Measurements from ENCODE around the gene BCAN. TPM values are rescaled to one million over a fixed set of nuclear protein-coding genes. Genes with fewer than 3 reads are reported as not detected.
"Not testable (repeated sequence)": the region's sequence is repeated elsewhere in the genome, so short reads cannot be mapped to it uniquely, and the experiment has no call there.

BCAN gene
- total RNA-seq, 4 donors from 2014 or later, result 0.45 to 1.0 (median 0.99) TPM; not detected in 1

DNA sequence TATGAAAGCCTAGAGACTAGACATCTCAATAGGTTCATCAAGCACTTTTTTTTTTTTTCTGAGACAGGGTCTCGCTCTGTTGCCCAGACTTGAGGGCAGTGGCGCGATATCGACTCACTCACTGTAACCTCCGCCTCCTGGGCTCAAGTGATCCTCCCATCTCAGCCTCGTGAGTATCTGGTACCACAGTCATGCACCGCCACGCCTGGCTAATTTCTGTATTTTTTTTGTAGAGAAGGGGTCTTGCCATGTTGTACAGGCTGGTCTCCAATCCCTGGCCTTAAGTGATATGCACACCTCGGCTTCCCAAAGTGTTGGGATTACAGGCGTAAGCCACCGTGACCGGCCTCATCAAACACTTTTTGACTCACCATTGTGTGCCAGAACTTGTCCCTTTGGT lies 40.0 kb upstream of the BCAN start:
- no peak for TF ChIP-seq POLR2AphosphoS5 (IDR thresholded peaks at IDR 0.05)
- TF ChIP-seq, protein P1, sequence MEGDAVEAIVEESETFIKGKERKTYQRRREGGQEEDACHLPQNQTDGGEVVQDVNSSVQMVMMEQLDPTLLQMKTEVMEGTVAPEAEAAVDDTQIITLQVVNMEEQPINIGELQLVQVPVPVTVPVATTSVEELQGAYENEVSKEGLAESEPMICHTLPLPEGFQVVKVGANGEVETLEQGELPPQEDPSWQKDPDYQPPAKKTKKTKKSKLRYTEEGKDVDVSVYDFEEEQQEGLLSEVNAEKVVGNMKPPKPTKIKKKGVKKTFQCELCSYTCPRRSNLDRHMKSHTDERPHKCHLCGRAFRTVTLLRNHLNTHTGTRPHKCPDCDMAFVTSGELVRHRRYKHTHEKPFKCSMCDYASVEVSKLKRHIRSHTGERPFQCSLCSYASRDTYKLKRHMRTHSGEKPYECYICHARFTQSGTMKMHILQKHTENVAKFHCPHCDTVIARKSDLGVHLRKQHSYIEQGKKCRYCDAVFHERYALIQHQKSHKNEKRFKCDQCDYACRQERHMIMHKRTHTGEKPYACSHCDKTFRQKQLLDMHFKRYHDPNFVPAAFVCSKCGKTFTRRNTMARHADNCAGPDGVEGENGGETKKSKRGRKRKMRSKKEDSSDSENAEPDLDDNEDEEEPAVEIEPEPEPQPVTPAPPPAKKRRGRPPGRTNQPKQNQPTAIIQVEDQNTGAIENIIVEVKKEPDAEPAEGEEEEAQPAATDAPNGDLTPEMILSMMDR (IDR thresholded peaks at IDR 0.05), result no peak
- no peak for TF ChIP-seq POLR2A (IDR thresholded peaks at IDR 0.05; ENCODE audit: low read depth)
- no peak for TF ChIP-seq EP300 (IDR thresholded peaks at IDR 0.05)
- DNase-seq (ENCODE audit: extremely low spot score), result no peak
- WGBS, result 76% methylated on average over 10 of the region's 12 CpGs
- H3K4me3 ChIP-seq, result peak overlapping the region; percentile 68 to 75 (median 72)
- H3K4me1 ChIP-seq, result peaks cover 10 to 28% (median 24%) of the 10 kb centered on the region in 4 donors
- H3K36me3 ChIP-seq, result peaks cover 12 to 21% (median 20%) of the 10 kb centered on the region in 4 donors
- no peaks in the 10 kb centered on the region for H3K27me3 ChIP-seq
- intact Hi-C loops (cut with DNase I), result no loop called here
- H3K9me3 ChIP-seq, result no peaks in the 10 kb centered on the region
- peak overlapping the region; percentile 82 to 83 (median 82) for H3K27ac ChIP-seq (replicated peaks in 1 of 4)

GRCh38 chr1:156602557-156602993 lies 39.3 kb upstream of the BCAN start:
- intact Hi-C loops (cut with DNase I), result no loop called here
- no peaks in the 10 kb centered on the region for H3K9me3 ChIP-seq
- no peaks in the 10 kb centered on the region for H3K27me3 ChIP-seq
- TF ChIP-seq, protein P1 (IDR thresholded peaks at IDR 0.05), result no peak
- TF ChIP-seq POLR2A (IDR thresholded peaks at IDR 0.05; ENCODE audit: low read depth), result no peak
- TF ChIP-seq POLR2AphosphoS5 (IDR thresholded peaks at IDR 0.05), result no peak
- no peak for TF ChIP-seq EP300 (IDR thresholded peaks at IDR 0.05)
- 42% methylated on average over 10 of the region's 10 CpGs for WGBS
- DNase-seq (ENCODE audit: extremely low spot score), result no peak
- peaks cover 10 to 29% (median 24%) of the 10 kb centered on the region in 4 donors for H3K4me1 ChIP-seq
- no peak overlapping the region for H3K27ac ChIP-seq (replicated peaks in 1 of 4)
- no peak overlapping the region for H3K4me3 ChIP-seq
- peaks cover 12 to 15% (median 13%) of the 10 kb centered on the region in 4 donors for H3K36me3 ChIP-seq

DNA sequence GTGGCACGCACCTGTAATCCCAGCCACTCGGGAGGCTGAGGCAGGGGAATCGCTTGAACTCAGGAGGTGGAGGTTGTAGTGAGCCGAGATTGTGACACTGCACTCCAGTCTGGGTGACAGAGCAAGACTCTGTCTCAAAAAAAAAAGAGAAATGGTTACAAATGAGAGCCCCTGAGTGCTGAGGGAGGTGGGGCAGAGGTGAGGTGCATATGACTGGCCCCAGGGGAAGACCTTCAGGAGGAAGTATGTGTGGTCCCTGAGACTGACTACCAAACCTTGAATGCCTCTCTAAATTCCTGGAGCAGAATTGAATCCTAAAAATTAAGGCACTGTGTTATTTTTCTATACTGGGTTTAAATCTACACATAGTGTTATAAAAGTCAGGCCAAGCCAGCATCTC lies 34.6 kb upstream of the BCAN start:
- 92% methylated on average over 4 of the region's 4 CpGs for WGBS
- Histone ChIP-seq H3K4me1 (peaks cover 0 to 19% (median 11%) of the 10 kb centered on the region in 4 donors), H3K27ac (replicated peaks in 1 of 4) (peak overlapping the region in 1 of 4 donors; percentile 64)
- DNase-seq (ENCODE audit: extremely low spot score); H3K36me3 ChIP-seq; H3K27me3 ChIP-seq; H3K9me3 ChIP-seq; intact Hi-C loops (cut with DNase I); H3K4me3 ChIP-seq: not testable (repeated sequence)

GRCh38 chr1:156608036-156608674 lies 33.8 kb upstream of the BCAN start:
- H3K27ac ChIP-seq (replicated peaks in 1 of 4), result peak overlapping the region in 1 of 4 donors; percentile 64
- WGBS, result 29% methylated on average over 7 of the region's 7 CpGs
- TF ChIP-seq, protein P1 (IDR thresholded peaks at IDR 0.05), result peak; percentile 63 to 88 (median 85)
- TF ChIP-seq POLR2A (IDR thresholded peaks at IDR 0.05; ENCODE audit: low read depth) (no peak), EP300 (IDR thresholded peaks at IDR 0.05) (no peak), POLR2AphosphoS5 (IDR thresholded peaks at IDR 0.05) (peak; percentile 53 to 56)
- no peak overlapping the region for H3K4me3 ChIP-seq
- intact Hi-C loops (cut with DNase I), result loop anchor here (2.0 kb wide), 2 partner anchors 23 to 161 kb away; no protein-coding TSS in a partner anchor
- H3K27me3 ChIP-seq, result no peaks in the 10 kb centered on the region
- no peaks in the 10 kb centered on the region for H3K9me3 ChIP-seq
- H3K4me1 ChIP-seq, result peaks cover 0 to 15% (median 8%) of the 10 kb centered on the region in 4 donors
- no peak for DNase-seq (ENCODE audit: extremely low spot score)
- H3K36me3 ChIP-seq, result no peaks in the 10 kb centered on the region

- peaks cover 0 to 15% (median 8%) of the 10 kb centered on the region in 4 donors for H3K4me1 ChIP-seq
- no peaks in the 10 kb centered on the region for H3K27me3 ChIP-seq
- no peak for TF ChIP-seq POLR2A (IDR thresholded peaks at IDR 0.05; ENCODE audit: low read depth)
- TF ChIP-seq, protein P1 (IDR thresholded peaks at IDR 0.05), result peak; percentile 12 to 30 (median 15)
- 59% methylated on average over 6 of the region's 6 CpGs for WGBS
- intact Hi-C loops (cut with DNase I), result loop anchor here (2.0 kb wide), 2 partner anchors 24 to 162 kb away; no protein-coding TSS in a partner anchor
- H3K9me3 ChIP-seq, result no peaks in the 10 kb centered on the region
- H3K27ac ChIP-seq (replicated peaks in 1 of 4), result no peak overlapping the region
- H3K36me3 ChIP-seq, result no peaks in the 10 kb centered on the region
- no peak for DNase-seq (ENCODE audit: extremely low spot score)
- H3K4me3 ChIP-seq, result no peak overlapping the region
These were observed 32.9 kb upstream of the BCAN start for GRCh38 chr1:156608981-156609380.

DNA sequence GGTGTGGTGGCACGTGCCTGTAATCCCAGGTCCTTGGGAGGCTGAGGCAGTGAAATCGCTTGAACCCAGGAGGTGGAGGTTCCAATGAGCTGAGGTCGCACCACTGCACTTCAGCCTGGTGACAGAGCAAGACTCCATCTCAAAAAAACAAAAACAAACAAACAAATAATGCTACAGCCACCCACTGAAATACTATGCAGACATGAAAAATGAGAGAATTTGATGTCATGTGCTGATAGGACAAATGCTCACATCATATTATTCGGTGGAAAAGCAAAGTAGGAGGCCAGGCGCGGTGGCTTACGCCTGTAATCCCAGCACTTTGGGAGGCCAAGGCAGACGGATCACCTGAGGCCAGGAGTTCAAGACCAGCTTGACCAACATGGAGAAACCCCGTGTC lies 31.8 kb upstream of the BCAN start:
- H3K36me3 ChIP-seq; H3K4me3 ChIP-seq; H3K27ac ChIP-seq (replicated peaks in 1 of 4); intact Hi-C loops (cut with DNase I); H3K27me3 ChIP-seq; H3K9me3 ChIP-seq; DNase-seq (ENCODE audit: extremely low spot score): not testable (repeated sequence)
- WGBS, result 94% methylated on average over 9 of the region's 9 CpGs
- H3K4me1 ChIP-seq, result peaks cover 3 to 22% (median 16%) of the 10 kb centered on the region in 4 donors
